GF-D8 (cell line): ENCODE measurements around the gene USP30.
"Not testable (repeated sequence)": the region's sequence is repeated elsewhere in the genome, so short reads cannot be mapped to it uniquely, and the experiment has no call there.

Source experiments
- DNase-seq: peaks from one replicate; lab custom pipeline; 2025; lab: John Stamatoyannopoulos, UW

The USP30 gene

DNA sequence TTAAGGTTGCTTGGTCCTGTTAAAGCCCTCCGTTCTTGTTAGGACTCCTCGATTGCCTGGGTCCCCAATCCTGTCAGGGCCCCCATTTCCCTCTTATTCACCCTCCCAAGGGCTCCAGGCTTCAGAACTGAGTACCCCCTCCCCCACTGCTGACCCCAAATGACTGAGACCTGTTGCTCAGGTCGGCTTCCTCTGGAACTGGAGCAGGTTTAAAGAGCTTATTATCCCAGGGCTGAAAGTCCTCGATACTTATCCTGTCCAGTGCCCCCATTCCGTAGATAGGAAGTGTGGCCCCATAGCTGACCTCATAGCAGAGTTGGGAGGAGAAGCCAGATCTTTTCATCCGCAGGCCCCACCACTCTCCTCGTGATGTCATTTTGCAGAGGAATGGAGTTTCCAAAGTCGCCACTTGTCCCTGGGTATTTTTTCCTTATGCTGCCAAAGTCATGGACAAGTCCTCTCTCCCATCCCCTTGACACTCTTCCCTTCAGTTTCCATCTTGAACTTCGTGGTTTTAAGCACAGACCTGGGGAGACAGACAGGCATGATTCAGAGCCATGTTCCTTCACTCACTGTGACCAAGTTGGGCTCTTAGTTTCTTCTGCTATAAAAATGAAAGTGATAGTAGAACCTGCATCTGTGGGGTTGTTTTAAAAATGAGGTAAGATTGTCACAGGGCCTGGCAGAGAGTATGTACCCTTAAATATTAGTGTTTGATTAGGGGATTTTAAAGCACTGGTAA, 1.2 kb downstream of the USP30 start:
- DNase-seq = no peak

DNA sequence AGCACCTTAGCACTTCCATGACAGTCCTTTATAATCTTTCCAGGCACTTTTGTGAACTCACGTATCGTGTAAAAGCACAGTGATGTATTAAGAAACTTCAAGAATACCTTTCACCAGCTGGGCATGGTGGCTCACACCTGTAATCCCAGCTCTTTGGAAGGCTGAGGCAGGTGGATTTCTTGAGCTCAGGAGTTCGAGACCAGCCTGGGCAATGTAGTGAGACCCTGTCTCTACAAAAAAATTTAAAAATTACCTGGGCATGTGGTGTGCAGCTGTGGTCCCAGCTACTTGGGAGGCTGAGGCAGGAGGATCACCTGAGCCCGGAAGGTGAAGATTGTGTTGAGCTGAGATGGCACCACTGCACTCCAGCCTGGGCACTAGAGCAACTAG, 1.7 kb downstream of the USP30 start:
- DNase-seq = not testable (repeated sequence)

DNA sequence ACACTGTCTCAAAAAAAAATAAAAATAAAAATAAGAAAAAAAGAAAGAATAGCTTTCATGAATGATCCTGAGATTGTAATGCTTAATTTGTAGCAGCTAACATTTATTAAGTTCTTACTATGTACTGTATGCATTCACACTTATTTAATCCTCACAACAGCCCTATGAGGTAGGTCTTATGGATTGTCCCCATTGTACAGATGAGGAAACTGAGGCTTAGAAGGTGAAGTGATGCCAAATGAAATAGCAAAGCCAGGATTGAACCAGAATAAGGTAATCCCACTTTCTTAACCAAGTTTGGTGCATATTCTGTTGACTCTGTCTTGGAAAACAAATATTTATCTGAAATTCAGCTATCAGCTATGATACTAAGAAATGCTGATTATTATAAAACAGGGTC, 2.1 kb downstream of the USP30 start:
- DNase-seq = no peak

DNA sequence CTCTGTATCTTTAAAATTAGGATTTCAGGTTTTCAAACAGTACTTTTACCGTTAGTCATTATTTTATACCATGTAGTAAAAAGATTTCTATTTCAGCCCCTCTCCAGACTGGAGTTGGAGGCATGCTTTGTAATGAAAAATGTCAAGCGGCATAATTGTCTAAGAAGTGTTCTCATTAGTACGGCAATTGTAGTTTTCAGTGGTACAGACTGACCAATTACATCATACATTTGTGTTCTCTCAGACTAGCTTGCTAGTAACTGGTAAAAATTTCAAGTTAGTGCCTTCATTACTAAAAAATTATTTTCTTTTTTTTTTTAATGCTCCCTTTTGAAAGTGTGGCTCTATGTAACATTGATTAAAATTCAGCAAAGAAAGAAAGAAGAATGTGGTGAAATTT, 4.5 kb downstream of the USP30 start:
- no peak for DNase-seq

DNA sequence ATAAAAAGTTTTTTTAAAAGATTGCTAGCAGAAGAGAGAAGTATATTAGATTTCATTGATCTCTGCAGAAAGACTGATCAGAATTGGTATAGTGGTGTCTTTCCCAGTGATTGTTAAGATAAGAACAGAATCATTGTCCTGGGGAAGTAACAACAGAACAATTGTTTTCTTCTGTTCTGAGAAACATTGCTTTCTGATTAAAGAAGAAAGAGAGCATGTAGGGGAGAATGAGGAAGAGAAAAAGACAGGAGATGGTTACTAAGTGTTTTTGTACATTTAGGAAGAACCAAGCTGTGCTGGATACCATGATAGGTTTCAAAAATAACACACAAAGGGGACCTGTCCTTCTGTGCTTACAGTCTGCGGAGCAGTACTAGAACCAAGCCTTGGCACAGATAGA, 5.0 kb downstream of the USP30 start:
- no peak for DNase-seq

DNA sequence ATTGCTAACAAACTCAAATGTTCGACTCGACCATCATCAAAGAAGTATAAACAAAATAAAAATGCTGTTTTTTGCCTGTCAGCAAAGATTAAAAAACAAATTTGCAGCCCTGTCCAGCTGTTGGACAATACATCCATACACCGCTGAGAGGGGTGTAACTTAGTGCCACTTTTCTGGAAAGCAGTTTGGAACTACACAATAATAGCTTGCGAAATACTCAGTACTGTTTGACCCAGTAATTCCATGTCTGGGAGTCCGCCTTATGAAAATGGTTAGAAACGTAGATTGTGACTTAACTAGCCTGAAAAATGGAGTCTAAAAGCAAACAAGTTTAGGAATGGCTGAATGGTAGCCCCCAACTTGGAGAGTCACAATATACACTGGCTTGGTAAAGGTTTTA, 6.4 kb downstream of the USP30 start:
- DNase-seq = no peak

DNA sequence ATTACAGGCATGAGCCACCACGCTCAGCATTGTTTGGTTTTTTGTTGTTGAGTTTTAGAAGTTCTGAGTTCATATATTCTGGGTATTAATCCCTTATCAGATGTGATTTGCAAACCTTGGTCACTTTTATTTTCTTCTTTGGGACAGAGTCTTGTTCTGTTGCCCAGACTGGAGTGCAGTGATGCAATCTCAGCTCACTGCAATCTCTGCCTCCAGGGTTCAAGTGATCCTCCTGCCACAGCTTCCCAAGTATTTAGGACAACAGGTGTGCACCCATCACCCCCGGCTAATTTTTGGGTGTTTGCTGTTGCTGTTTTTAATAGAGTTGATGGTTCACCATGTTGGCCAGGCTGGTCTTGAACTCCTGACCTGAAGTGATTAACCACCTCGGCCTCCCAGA, 11.8 kb downstream of the USP30 start:
- no peak for DNase-seq

DNA sequence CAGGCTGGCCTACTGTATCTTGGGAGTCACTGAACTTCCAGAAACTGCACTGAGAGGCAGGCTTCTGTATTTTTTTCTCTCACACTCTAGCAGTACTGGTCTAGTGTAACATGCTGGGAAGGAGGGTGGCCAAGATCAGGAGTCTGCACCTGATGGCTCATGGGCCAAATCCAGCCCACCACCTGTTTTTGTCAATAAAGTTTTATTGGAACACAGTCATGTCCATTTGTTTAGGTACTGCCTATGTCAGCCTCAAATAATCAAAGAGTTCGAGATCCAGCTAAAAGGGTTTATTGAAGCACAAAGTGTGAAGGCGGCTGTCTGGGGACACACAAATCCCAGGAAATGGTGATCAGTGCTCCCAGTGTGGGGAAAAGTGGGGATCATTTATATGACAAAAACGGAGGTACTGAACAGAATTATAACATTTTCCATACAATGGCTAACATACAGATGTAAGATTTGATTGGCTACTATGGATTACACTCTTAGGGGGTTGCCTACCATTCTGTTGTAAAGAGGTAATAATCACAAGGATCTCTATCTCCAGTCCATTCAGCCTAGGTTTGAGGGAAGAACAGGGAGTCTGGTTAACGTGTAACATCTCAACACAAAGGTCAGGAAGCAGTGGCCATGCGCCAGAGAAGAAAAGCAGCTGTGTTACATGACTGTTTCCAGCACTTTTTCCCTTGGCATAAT, 12.9 kb downstream of the USP30 start:
- DNase-seq = no peak

DNA sequence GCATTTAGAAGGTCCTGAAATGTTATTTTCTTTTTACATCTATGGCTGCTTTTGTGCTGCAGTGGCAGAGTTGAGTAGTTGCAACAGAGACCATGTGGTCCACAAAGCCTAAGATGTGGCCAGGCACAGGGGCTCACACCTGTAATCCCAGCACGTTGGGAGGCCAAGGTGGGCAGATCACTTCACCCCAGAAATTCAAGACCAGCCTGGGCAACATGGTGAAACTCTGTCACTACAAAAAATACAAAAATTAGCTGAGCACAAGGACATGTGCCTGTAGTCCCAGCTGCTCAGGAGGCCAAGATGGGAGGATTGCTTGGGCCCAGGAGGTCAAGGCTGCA, 13.4 kb downstream of the USP30 start:
- DNase-seq = no peak

DNA sequence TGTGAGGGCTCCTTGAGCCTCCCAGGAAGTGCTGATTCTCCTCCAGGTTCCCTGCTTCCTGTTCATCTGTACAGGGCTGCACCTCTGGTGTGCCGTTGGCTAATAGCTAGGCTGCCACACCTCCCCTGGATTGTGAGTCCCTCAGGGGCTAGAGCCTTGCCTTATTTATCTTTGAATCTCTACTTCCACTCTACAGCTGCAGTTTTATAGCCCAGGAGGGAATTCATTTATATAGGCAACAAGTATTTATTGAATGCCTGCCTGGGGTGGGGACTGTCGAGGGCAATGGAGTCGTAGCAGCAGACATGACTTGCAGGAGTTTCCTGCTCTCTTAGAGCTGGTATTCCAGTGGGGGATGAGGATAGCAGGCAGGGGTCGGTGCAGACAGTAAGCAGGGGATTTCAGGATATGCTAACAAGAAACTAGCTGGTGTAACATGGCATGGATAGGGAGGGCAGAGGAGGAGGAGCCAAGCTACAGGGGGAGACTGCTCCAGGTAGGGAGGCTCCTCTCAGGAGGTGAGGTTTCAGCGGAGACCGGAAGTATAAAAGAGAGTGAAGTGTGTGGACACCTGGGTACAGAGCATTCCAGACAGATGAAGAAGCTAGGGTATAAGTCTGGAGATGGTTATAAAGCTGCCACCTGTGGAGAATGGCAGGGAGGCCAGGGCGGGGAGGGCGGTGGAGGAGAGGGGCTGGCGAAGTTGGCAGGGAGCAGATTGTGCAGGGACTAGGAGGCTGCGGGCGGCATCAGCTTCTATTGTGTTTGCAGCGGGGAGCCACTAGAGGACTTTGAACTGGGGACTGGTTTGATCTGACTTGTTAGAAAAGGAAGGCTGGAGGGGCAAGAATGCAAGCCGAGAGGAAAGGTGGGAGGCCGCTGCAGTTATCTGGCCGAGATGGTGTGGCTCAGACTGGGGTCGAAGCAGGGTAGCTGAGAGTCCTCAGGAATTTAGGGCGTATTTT, 17.2 kb downstream of the USP30 start:
- DNase-seq = no peak

DNA sequence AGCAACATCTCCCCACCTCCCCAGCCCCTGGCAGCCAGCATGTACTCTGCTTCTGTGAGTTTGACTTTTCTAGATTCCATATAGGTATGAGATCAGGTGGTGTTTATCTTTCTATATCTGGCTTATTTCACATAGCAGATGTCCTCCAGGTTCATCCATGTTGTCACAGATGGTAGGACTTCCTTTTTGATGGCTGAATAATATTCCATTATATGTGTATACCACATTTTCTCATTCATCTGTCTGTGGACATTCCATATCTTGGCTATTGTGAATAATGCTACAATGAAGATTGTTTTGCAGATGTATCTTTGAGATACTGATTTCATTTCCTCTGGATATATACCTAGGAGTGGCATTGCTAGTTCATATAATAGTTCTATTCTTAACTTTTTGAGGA, 22.5 kb downstream of the USP30 start:
- DNase-seq = no peak

DNA sequence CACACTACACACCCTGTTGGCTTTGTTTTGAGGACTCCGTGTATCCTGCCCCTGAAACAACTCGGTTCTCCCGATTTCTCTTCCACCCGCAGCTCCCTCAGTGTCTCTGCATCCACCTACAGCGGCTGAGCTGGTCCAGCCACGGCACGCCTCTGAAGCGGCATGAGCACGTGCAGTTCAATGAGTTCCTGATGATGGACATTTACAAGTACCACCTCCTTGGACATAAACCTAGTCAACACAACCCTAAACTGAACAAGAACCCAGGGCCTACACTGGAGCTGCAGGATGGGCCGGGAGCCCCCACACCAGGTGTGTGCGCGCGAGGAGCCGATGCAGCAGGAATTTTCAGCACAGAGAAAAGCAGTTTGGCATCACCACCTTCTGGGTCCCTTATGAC, 30.4 kb downstream of the USP30 start:
- DNase-seq = no peak

DNA sequence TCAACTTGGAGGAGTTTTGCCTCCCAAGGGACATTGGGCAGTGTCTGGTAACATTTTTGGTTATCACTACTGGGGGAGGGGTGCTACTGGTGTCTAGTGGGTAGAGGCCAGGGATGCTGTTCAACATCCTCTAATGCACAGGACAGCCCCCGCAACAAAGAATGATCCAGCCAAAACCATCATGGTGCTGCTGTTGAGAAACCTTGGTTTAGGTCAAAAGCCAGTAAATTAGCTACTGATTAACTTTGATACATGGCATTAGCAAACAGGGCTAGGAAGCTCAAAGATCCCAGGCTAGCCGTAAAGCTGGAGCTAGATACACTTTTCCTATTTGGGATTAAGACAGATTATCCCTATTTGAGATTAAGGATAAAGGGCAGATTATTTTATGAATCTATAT, 32.0 kb downstream of the USP30 start:
- no peak for DNase-seq

DNA sequence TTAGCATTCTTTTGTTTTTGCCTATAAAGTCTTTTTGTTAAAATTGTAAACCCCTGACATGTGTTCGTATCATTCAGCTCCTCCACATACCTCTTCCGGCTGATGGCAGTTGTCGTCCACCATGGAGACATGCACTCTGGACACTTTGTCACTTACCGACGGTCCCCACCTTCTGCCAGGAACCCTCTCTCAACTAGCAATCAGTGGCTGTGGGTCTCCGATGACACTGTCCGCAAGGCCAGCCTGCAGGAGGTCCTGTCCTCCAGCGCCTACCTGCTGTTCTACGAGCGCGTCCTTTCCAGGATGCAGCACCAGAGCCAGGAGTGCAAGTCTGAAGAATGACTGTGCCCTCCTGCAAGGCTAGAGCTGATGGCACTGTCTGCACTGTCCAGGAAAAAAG, 33.2 kb downstream of the USP30 start:
- no peak for DNase-seq

DNA sequence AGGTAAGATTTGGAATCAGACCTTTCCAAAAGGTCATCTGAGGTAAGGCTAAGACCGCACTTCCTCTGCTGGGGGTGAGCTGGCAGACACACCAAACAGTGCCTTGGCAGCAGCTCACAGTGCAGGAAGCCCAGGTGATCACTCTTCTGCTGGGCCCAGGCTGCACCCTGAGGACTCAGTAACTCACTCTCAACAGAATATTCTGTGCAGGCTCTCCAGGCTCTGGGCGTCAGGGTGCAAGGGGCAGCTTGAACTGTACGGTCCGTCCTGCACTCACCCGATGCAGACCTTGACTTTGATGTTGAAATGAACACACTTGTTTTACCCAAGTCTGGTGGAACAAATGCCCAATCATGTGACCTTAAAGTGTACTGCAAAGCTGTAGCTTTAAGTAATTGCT, 34.9 kb downstream of the USP30 start:
- no peak for DNase-seq

DNA sequence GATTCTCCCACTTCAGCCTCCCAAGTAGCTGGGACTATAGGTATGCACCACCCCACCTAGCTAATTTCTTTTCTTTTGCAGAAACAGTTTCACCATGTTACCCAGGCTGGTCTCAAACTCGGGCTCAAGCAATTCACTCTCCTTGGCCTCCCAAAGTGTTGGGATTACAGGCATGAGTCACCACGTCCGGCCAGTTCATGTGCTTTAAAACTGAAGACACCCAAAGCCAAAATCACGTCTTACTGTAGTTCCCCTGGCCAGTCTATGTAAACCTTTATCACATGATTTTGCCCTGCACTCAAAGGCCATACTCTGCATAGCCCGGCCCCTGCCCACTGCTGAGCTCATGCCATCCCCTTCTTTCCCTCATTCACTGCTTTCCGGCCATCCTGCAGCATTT, 36.4 kb downstream of the USP30 start:
- no peak for DNase-seq

DNA sequence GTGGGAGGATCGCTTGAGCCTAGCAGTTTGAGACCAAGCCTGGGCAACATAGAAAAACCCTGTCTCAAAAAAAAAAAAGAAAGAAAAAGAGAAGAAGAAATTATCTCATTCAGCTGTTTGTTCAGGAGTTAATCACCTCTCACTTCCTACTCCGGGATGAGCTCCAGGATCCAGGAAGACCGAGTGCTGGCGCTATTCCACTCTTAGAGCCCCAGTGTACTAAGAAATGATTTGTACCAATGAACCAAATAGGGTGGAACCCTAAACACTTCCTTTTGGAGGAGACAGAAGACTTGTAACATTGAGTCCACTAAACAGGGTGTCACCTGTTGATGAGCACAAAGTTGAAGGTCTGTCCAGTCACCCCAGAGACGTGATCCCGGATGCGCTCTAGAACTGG, 37.3 kb downstream of the USP30 start:
- DNase-seq = no peak

DNA sequence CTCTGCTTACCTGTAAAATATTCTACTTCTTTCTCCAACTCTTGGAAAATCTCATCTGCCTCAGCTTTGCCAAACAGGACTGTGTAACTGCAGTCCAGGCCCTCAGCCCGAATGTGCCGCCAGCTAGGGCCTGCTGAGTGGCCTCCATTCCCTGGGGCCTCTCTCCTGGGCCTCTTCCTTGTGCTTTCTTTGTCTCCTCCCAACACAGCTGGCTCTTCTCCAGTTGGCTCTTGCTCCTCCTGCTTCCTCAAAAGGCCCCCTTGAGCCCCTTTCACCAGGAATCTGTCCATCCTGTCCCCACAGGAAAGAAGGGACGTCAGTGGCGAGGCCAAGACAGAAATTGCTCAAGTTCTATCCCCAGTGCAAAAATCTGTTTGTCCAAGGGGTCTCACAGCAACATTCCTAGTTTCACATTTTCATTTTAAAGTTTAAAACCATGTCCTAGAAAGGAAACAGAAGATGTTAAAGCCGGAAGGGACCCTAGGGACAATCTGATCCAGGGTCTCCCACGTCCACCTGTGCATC, 40.2 kb downstream of the USP30 start:
- DNase-seq = peak; percentile 29

DNA sequence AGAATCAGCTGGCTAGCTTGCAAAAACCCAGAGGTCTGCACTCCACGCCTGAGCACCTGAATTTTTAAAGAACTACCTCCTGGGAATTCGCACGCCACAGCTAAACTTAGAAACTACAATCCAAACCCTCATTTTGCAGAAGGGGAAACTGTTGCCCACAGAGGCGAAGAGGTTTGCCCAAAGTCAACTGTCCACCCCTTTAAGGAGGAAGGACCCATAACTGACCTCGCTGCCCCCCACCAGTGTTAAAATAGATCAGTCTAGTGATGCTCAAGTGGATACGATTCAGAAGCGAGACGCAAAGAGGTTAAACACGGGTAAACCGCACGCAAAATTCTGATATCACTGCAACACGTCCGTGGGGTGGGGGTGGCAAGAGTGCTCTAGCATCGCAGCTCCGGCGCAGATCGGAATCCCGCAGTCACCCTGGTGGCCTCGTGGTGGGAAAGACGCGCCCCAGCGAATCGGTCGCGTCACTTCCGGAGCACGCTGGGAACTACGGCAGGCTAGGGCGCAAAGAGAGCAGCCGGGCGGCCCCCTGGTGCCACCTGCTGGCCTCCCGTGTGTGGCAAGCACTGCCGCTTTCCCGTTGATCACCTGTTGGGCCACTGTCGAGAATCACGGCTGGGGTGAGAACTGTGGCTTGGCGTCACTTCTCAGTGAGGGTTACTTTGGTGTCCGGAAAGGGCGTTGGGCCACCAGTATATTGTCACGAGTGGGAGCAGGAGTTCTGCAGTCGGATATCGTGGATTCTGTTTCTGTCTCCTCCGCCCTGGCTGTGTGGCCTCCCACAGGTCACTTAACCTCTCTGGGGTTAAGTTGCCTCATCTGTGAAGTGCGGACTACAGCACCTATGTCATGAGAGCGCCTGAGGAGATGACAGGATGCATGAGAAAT, 40.9 kb downstream of the USP30 start, which contains the start of gene ALKBH2:
TSS of gene ALKBH2 (minus strand) at position 451 of the 897 bp plus-strand sequence. CDS start 686 bp downstream, outside the sequence.
- DNase-seq = peak; percentile 72

DNA sequence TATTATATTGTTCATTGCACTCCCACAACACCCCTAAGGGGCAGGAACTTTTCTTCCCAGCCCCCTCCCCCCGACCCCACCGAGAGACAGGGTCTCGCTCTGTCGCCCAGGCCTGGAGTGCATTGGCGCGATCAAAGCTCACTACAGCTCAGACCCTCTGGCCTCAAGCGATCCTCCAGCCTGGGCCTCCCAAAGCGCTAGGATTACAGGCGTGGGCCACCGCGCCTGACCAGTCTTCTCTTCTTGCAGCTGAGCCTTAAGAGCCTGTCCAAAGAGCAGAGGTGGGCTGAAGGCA, 44.7 kb downstream of the USP30 start:
- no peak for DNase-seq

DNA sequence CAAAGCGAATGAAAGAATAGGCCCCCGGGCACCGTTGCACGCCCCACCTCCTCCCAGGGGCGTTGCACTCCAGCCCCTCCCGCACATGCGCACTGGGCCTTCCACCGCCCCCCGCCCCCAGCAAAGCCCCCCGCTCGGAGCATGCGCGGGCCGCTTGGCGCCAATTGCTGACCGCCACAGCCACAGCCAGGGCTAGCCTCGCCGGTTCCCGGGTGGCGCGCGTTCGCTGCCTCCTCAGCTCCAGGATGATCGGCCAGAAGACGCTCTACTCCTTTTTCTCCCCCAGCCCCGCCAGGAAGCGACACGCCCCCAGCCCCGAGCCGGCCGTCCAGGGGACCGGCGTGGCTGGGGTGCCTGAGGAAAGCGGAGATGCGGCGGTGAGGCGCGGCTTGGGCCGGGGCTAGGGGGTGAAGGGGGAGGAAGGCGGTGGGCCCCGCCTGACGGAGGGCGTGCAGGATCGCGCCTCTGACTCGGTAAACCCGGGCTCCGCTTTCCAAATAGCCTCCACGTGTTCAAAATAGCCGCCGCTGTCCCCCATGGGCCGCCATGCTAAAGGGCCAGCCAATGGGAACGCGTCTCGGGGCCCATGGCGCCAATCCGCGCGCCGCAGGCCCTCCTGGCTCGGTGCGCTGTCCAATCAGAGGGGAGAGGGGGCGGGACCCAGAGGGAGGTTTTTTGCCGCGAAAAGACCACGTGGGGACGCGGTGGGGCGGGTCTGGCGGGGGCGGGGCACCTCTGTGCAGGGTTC, 45.2 kb downstream of the USP30 start, which contains the start of gene UNG:
TSS of gene UNG (plus strand) at position 163 of the 748 bp plus-strand sequence. CDS start at position 246, 83 bp downstream.
- DNase-seq = peak; percentile 77
